ENCODE measurements around the gene SLC38A2. TPM values are rescaled to one million over a fixed set of nuclear protein-coding genes. Genes with fewer than 3 reads are reported as not detected.

The SLC38A2 gene
- total RNA-seq, 4 donors from 2014 or later: 632 to 1,386 (median 819) TPM

GRCh38 chr12:46412857-46413256 lies 40.3 kb upstream of the SLC38A2 start:
- Histone ChIP-seq H3K36me3 (no peaks in the 10 kb centered on the region), H3K27ac (no peak overlapping the region), H3K27me3 (no peaks in the 10 kb centered on the region), H3K4me3 (no peak overlapping the region), H3K9me3 (no peaks in the 10 kb centered on the region), H3K4me1 (peaks cover 14% of the 10 kb centered on the region)
- WGBS: 85% methylated on average over 4 of the region's 4 CpGs
- TF ChIP-seq, protein P1, sequence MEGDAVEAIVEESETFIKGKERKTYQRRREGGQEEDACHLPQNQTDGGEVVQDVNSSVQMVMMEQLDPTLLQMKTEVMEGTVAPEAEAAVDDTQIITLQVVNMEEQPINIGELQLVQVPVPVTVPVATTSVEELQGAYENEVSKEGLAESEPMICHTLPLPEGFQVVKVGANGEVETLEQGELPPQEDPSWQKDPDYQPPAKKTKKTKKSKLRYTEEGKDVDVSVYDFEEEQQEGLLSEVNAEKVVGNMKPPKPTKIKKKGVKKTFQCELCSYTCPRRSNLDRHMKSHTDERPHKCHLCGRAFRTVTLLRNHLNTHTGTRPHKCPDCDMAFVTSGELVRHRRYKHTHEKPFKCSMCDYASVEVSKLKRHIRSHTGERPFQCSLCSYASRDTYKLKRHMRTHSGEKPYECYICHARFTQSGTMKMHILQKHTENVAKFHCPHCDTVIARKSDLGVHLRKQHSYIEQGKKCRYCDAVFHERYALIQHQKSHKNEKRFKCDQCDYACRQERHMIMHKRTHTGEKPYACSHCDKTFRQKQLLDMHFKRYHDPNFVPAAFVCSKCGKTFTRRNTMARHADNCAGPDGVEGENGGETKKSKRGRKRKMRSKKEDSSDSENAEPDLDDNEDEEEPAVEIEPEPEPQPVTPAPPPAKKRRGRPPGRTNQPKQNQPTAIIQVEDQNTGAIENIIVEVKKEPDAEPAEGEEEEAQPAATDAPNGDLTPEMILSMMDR (IDR thresholded peaks at IDR 0.05): no peak
- TF ChIP-seq POLR2A (IDR thresholded peaks at IDR 0.05): no peak
- no peak for TF ChIP-seq POLR2AphosphoS5 (IDR thresholded peaks at IDR 0.05)
- no peak for DNase-seq (ENCODE audit: low spot score in 2 of 2)

GRCh38 chr12:46410495-46410894 lies 37.9 kb upstream of the SLC38A2 start:
- no peaks in the 10 kb centered on the region for H3K36me3 ChIP-seq
- H3K27me3 ChIP-seq: no peaks in the 10 kb centered on the region
- H3K4me1 ChIP-seq: peaks cover 10% of the 10 kb centered on the region
- H3K9me3 ChIP-seq: no peaks in the 10 kb centered on the region
- 45% methylated on average over 3 of the region's 3 CpGs for WGBS
- no peak overlapping the region for H3K4me3 ChIP-seq
- DNase-seq (ENCODE audit: low spot score in 2 of 2): no peak
- H3K27ac ChIP-seq: no peak overlapping the region
- TF ChIP-seq POLR2A (IDR thresholded peaks at IDR 0.05) (no peak), POLR2AphosphoS5 (IDR thresholded peaks at IDR 0.05) (no peak), EP300 (IDR thresholded peaks at IDR 0.05) (no peak)
- TF ChIP-seq, protein P1 (IDR thresholded peaks at IDR 0.05): no peak

GRCh38 chr12:46409974-46410373 lies 37.4 kb upstream of the SLC38A2 start:
- no peak for DNase-seq (ENCODE audit: low spot score in 2 of 2)
- 76% methylated on average over 1 of the region's 1 CpG for WGBS
- Histone ChIP-seq H3K9me3 (no peaks in the 10 kb centered on the region), H3K27ac (no peak overlapping the region), H3K36me3 (no peaks in the 10 kb centered on the region), H3K4me3 (no peak overlapping the region), H3K27me3 (no peaks in the 10 kb centered on the region), H3K4me1 (peaks cover 9% of the 10 kb centered on the region)
- TF ChIP-seq, protein P1 (IDR thresholded peaks at IDR 0.05): no peak
- TF ChIP-seq EP300 (IDR thresholded peaks at IDR 0.05): no peak
- TF ChIP-seq POLR2AphosphoS5 (IDR thresholded peaks at IDR 0.05): no peak
- TF ChIP-seq POLR2A (IDR thresholded peaks at IDR 0.05): no peak

DNA sequence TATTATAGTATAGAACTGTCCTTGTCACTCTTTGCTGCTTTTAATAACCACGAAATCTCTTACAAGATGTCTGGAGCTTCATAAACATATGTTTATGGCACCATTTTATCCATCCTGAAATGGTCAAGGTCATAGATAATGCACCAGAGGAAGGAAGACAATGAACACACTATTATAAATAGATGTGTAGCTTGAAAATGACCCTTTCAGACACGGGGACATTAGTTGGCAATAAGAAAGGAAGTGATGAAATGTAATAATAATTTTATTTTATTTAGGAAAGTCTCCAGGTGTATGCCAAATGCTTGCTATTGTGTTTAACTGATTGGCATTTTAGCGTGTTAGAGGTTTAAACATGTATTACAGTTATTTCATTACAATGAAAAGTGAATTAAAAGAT lies 36.8 kb upstream of the SLC38A2 start:
- TF ChIP-seq EP300 (IDR thresholded peaks at IDR 0.05) (no peak), POLR2A (IDR thresholded peaks at IDR 0.05) (no peak), POLR2AphosphoS5 (IDR thresholded peaks at IDR 0.05) (no peak)
- TF ChIP-seq, protein P1 (IDR thresholded peaks at IDR 0.05): no peak
- Histone ChIP-seq H3K36me3 (no peaks in the 10 kb centered on the region), H3K4me1 (peaks cover 10% of the 10 kb centered on the region), H3K27me3 (no peaks in the 10 kb centered on the region), H3K27ac (no peak overlapping the region), H3K9me3 (no peaks in the 10 kb centered on the region), H3K4me3 (no peak overlapping the region)
- WGBS: 56% methylated on average over 3 of the region's 3 CpGs
- no peak for DNase-seq (ENCODE audit: low spot score in 2 of 2)

- Histone ChIP-seq H3K27ac (no peak overlapping the region), H3K27me3 (no peaks in the 10 kb centered on the region), H3K36me3 (no peaks in the 10 kb centered on the region), H3K4me3 (no peak overlapping the region), H3K9me3 (no peaks in the 10 kb centered on the region), H3K4me1 (peaks cover 18% of the 10 kb centered on the region)
- no peak for TF ChIP-seq EP300 (IDR thresholded peaks at IDR 0.05)
- no peak for TF ChIP-seq POLR2A (IDR thresholded peaks at IDR 0.05)
- TF ChIP-seq POLR2AphosphoS5 (IDR thresholded peaks at IDR 0.05): no peak
- TF ChIP-seq, protein P1 (IDR thresholded peaks at IDR 0.05): no peak
- DNase-seq (ENCODE audit: low spot score in 2 of 2): no peak
- WGBS: 77% methylated on average over 4 of the region's 4 CpGs
Observed at GRCh38 chr12:46408441-46408840, 35.9 kb upstream of the SLC38A2 start.
